G401 (cell line): ENCODE data around the gene CTTNBP2NL. TPM values are rescaled to one million over a fixed set of nuclear protein-coding genes. Genes with fewer than 3 reads are reported as not detected.
"Not testable (repeated sequence)": the region's sequence is repeated elsewhere in the genome, so short reads cannot be mapped to it uniquely, and the experiment has no call there.

ENCODE experiments used
- DNase-seq: peaks from one replicate; pipeline ENCODE4 v3.0.0-alpha.2; 2015; ENCODE audit warnings: low spot score
- in situ Hi-C: cut with HindIII; loops from 2 replicates; pipeline ENCODE4 v1.10.0; 2016; ENCODE audit warnings: low sequenced_read_pairs, mixed read lengths
- total RNA-seq: library from RNA; depleted of rRNA; stranded (reverse); fragments of >200 nt; shearing (Covaris generic); gene quantifications from 2 replicates; pipeline ENCODE4 v1.2.3, GENCODE V29; 2014

Gene CTTNBP2NL
- total RNA-seq, 1 experiment from 2014 or later = 13.2 TPM

DNA sequence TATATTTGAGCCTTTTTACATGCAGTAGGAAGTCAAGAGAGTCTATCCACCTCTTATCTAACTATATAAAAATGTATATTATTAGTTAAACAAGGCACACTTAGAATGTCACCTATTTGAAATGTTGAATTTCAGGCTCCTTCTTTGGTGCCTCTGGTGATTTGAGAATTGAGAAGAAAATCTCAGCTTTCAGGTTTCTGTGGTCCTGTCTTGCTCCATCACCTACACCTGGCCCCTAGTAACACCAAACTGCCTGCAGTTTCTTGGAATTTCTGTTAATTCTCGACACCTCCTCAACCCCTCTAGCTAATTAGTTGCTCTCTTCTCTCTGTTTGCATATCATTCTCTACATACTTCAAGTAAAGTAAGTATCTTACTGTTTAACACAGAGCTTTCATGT lies 57.9 kb downstream of the CTTNBP2NL start:
- no peak for DNase-seq

DNA sequence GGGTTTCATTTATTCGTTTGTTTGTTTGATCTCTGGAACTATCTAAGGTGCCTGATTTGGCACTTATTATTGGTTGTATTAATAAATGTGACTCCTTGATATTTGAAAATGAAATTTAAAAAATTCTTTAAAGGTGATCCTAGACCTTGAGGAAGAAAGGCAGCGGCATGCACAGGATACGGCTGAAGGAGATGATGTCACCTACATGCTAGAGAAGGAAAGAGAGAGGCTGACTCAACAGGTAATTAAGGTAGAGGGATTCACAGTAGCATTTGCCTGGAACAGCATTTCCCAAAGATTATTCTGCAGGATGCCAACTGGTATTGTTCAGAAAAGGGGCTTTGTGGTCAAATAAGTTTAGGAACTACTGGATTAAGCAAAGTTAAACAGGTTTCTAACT lies 58.3 kb downstream of the CTTNBP2NL start:
- in situ Hi-C loops = no loop called here

More for the DNA sequence above, 57.9 kb downstream of the CTTNBP2NL start:
- in situ Hi-C loops = no loop called here

DNA sequence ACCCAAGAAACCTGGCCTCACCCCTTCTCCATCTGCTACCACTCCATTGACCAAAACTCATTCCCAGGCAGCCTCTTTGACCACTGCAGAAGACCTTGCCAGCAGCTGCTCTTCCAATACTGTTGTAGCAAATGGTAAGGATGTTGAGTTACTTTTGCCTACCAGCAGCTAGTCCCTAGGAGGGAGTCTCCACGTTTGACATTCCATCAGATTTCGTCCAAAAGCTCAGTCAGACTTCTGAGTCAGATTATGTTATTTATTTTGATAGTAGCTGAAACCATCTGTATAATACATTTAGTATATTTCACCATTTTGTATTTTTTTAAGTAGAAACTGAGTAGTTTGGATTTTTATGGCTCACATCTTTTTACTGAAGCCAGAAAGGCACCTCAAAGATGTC lies 61.2 kb downstream of the CTTNBP2NL start:
- in situ Hi-C loops = no loop called here
- DNase-seq = no peak

More for the DNA sequence above, 58.3 kb downstream of the CTTNBP2NL start:
- no peak for DNase-seq

DNA sequence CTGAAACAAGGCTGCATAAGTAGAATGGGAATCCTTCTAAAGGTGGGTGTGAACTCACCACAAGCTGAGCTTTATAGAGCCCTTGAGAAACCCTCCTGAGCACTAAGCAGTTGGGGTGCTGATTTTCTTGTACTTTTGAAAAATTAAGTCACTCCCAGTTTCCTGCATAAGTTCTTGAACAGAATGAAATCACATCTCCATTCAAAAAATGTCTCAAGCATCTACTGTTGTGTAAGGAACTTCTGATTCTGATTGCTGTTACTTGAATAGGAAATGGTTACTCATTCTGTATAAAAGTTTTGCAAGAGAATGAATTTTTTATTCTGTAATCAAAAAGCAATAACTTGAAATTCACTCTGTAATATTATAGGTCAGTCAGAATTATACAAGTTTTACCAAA lies 61.9 kb downstream of the CTTNBP2NL start:
- no peak for DNase-seq
- in situ Hi-C loops = no loop called here

DNA sequence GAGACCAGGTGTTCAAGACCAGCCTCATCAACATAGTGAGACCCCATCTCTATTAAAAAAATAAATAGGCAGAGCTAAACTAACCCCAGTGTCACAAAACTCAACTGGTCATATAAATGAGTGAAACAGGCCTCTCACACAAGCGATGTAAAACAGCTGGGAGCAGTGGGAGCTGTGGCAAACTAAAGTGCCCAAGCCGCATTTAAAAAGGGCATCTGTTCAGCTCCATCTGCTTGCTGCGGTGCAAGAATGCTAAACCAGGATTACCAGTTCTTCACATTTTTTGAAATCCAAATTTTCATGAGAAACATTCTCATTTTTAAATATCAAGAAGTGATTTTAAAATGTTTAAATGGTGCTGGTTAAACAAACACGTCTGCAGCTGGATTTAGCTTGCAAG lies 62.7 kb downstream of the CTTNBP2NL start:
- DNase-seq = no peak
- in situ Hi-C loops = no loop called here

DNA sequence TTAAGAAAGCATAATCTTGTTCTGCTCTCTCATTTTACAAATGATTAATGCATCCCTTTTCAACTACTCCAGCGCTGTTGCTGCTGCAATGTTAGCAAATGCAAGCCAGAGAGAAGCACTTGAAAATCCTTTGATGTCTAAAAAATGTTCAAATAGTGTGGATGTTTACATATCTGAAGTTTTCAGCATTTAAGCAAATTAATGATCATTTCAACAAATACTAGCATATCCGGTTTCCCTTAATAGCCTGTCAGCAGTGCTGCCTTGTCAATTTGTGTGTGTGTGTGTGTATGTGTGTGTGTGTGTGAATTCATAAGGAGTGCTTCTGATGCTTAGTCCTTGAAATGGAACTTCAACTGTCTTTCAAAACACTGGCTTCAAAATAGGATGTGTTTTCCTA lies 64.6 kb downstream of the CTTNBP2NL start:
- DNase-seq = no peak
- in situ Hi-C loops = no loop called here

DNA sequence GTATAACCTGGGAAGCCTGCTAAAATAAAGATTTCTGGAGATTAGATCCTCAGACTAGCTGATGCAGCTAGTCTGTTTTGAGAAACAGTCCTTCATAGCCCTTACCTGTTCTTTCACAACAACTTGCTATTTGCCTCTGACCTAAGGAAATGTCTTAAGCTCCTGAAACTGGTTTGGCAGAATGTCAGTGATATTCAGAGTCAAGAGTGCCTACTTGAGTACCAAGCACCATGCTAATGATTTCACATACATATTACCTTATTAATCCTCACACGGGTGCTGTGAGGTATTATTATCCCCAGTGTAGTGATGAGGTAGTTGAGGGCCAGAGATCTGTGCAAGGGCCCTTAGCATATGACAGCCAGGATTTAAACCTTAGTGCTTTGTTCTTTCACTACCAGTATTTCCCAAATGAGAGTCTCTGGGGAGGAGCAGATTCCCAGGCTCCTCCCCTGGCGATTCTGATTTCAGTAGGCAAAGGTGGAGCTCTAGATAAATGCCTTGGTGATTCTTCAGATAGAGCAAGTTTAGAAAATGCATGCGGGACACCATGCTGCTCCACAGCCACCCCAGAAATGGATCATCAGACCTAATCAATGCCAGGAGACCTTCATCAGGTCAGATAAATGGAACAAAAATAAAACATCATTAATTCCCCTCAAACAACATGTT lies 65.3 kb downstream of the CTTNBP2NL start:
- in situ Hi-C loops = no loop called here
- DNase-seq = no peak

DNA sequence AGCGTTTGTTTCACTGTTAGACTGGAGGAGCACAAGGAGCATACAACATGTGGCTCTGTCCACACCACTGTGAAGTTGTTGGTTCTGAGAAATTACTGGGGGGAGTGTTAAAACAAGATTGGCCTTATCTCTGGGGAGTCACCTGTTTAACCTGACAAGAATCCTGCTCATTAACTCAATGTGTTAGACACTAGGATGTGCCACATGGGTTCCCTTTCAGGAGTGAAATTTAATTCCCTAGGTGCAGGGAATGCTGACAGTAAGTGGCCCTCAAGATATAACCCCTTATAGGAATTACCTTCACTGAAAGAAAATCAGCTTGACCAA lies 66.9 kb downstream of the CTTNBP2NL start:
- no peak for DNase-seq
- in situ Hi-C loops = no loop called here

DNA sequence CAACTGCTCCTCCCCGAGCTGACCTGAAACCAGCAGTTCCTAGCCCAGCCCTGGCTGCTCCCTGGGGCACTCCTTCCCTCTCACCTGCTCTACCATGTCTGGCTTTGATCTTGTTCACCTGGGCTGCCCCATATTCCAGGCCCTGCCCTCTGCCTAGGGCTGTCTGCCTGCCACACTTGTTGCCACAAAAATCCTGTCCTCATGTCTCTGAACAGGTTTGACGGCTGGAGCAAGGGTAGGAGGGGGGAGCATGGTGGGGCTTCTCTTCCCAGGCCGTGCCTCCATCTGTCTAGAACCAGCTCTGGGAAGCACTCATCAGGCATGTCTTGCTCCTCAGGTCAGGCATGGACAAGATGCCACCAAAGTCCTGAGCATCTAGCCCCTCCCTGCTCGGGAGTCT lies 68.5 kb downstream of the CTTNBP2NL start:
- in situ Hi-C loops = no loop called here
- no peak for DNase-seq

DNA sequence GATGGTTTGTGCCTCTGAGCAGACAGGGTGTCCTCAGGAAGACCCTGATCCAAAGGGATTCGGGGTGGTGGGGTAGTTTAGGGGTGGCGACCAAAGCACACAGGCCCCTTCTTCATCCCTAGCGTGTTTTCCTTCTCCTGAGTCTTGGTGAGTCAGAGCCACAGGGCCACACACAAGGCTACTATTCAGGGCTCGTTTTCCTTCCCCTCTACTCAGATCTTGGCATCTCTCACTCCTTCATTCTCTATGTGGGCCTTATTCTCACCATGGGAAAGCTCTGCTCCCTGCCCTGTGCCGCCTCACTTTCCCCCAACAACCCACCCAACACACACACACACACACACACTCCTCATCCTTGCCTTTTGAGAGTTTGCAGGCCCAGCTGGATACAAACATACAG lies 69.1 kb downstream of the CTTNBP2NL start:
- DNase-seq = no peak
- in situ Hi-C loops = no loop called here

DNA sequence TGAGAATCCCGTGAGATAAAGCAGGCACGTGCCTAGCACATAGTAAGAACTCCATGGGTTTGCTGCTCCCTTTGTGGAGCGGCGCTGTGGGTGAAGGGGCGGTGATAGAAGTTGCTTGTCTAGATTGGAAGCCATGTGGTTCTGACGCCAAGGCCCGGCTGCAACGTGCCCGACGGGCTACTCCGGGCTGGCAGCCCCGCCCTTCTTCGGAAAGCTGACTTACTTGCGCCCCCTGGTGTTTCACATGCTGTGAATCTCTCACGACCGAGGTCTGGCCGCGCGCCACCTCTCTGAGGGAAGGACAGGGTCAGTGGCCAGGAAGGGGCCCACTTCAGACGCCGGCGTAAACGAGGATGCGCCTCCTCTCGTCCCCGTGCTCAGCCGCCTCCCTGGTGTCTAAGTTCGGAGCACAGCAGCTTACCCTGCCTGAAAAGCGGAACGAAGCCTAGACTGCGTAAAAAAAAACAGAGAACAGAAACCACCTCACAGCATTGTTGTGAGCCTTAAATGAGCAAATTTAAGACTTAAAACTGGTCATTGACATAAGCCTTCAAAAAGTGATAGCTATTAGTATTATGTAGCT lies 70.2 kb downstream of the CTTNBP2NL start:
- in situ Hi-C loops = no loop called here
- DNase-seq = peak; percentile 91

DNA sequence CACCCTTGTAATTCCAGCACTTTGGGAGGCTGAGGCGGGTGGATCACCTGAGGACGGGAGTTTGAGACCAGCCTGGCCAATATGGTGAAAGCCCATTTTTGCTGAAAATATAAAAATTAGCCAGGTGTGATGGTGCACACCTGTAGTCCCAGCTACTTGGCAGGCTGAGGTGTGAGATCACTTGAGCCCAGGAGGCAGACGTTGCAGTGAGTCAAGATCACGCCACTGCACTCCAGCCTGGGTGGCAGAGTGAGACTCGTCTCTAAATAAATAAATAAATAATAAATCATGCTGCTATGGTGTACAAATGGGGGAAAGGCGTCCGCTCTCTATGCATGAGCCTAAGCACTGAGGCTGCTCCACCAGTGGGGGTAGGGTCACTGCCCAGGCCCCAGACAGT lies 74.3 kb downstream of the CTTNBP2NL start:
- DNase-seq, in situ Hi-C loops: not testable (repeated sequence)

DNA sequence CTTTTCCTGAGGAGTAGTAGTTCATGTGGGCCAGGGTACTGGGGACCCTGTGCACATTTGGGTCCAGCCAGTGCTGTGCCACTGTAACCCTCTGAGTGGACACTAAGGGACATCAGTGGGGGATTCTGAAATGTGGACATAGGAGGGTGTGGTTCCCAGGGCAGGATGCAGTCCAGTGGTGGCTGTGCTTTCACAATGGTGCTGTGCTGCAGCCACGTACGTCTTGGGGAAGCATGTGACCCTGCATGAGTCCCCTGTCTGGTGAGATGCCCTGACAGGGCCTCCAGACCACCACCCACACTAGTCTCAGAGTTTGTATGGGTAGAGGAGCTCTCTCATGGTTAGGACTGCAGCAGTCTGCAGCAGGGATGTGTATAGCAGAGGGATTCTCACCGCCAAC lies 75.0 kb downstream of the CTTNBP2NL start:
- in situ Hi-C loops = no loop called here
- DNase-seq = no peak

DNA sequence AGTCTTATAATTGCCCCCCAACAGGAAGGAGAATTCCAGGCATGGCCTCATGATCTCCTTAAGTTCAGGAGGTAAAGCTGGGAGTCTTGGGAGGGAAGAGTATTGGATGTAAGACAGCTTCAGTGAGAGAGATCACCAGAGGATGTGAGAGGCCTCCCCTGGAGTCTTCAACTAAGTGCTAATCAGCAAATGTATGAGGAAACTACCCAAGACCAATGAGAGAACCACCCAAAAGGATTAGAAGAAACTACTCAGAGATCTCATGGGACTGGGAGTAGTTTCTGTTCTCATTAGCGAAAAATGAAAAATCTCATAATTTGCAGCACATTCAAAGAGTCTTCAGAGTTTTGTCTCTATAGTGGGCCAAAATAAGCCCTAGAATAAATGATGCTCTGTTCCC lies 76.1 kb downstream of the CTTNBP2NL start:
- DNase-seq = no peak
- in situ Hi-C loops = no loop called here

DNA sequence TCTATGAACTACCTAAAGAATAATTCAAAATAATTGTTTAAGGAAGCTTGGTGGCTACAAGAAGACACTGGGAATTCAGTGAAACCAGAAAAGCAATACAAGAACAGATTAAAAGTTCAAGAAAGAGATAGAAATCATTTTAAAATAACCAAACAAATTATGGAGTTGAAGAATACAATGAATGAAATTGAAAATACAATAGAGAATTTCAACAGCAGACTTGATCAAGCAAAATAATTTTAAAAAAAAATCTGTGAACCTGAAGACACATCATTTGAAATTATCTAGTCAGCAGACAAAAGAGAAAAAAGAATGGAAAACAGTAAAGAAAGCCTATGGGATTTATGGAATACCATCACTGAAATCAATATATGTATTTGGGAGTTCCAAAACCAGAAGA lies 81.5 kb downstream of the CTTNBP2NL start:
- DNase-seq = no peak
- in situ Hi-C loops = no loop called here

DNA sequence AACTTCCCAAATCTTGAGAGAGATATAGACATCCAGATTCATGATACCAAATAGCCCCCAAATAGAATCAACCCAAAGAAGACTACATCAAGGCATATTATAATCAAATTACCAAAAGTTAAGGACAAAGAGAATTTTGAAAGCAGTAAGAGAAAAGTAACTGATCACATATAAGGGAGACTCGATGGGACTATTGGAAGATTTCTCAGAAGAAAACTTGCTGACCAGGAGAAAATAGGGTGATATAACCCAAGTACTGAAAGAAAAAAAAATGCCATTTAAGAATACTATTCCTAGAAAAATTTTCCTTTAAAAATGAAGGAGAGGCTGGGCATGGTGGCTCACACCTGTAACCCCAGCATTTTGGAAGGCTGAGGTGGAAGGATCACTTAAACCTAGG lies 82.3 kb downstream of the CTTNBP2NL start:
- in situ Hi-C loops = no loop called here
- DNase-seq = no peak

DNA sequence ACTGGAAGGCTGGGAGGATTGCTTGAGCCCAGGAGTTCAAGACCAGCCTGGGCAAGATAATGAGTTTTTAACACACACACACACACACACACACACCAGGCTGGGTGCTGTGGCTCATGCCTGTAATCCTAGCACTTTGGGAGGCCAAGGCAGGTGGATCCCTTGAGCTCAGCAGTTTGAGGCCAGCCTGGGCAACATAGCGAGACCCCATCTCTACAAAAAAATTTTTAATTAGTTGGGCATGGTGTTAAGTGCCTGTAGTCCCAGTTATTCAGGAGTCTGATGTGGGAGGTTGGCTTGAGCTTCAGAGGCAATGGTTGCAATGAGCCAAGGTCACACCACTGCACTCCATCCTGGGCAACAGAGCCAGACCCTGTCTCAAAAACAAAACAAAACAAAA lies 90.0 kb downstream of the CTTNBP2NL start:
- DNase-seq, in situ Hi-C loops: not testable (repeated sequence)

DNA sequence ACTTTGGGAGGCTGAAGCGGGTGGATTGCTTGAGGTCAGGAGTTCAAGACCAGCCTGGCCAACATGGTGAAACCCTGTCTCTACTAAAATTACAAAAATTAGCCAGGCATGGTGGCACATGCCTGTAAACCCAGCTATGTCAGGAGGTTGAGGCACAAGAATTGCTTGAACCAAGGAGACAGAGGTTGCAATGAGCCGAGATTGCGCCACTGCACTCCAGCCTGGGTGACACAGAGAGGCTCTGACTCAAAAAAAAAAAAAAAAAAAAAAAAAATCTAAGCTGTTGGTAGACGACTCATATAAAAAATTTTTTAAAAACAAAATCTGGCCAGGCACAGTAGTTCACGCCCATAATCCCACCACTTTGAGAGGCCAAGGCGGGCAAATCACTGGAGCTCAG lies 91.7 kb downstream of the CTTNBP2NL start:
- in situ Hi-C loops = not testable (repeated sequence)

DNA sequence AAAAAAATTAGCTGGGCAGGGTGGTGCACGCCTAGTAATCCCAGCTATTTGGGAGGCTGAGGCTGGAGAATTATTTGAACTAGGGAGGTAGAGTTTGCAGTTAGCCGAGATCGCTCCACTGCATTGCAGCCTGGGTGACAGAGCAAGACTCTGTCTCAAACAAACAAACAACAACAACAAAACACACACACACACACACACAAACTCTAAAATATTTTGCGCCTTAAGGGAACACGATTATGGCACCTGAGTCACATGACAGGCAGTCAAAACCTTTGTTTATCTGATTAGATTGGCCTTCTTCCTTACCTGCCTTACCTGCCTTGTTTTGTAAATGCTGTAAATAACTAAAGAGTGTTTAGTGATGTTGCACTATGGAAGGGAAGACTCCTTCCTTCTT lies 92.1 kb downstream of the CTTNBP2NL start:
- in situ Hi-C loops = no loop called here
- no peak for DNase-seq

More for the DNA sequence above, 91.7 kb downstream of the CTTNBP2NL start:
- DNase-seq = not testable (repeated sequence)

DNA sequence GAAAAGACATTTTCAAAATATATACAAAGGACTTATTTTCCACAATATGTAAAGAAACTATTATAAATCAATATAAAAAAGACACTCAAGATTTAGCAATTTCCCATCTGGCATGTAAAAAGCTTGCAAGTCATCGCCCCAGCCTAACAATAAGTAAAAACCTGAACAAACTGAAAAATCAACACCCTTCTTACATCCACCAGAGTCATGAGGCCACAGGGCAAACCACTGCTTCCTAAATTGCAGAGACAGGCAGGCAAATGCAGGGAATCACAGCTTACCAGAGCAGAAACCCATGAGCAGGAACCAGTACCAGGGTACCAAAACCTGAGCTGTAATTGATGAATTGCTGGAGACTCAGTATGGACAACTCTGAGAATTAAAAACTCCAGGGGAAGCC lies 96.1 kb downstream of the CTTNBP2NL start:
- no peak for DNase-seq
- in situ Hi-C loops = no loop called here

DNA sequence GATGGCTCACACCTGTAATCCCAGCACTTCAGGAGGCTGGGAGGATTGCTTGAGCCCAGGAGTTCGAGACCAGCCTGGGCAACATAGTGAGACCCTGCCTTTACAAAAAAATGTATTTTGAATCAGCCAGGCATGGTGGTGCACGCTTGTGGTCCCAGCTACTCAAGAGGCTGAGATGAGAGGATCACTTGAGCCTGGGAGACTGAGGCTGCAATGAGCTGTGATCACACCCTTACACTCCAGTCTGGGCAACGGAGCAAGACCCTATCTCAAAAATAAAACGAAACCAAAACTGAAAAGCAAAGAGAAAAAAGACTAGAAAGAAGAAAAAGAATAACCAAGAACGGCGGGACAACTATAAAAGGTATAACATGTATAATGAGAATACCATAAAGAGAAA lies 97.3 kb downstream of the CTTNBP2NL start:
- in situ Hi-C loops = no loop called here
- no peak for DNase-seq
